ENCODE measurements around the gene PDZD4. TPM values are rescaled to one million over a fixed set of nuclear protein-coding genes. Genes with fewer than 3 reads are reported as not detected.

PDZD4 gene
- total RNA-seq, 1 experiment from 2014 or later = 120 TPM

- peaks cover 3% of the 10 kb centered on the region; the same call in 1 of the 2 replicates for H3K4me1 Mint-ChIP-seq
- TF ChIP-seq ZNF423 (CRISPR knock-in tag; IDR thresholded peaks at IDR 0.05) = no peak
- no peak for TF ChIP-seq GTF2I (CRISPR knock-in tag; conservative IDR thresholded peaks at IDR 0.05)
- no peak for TF ChIP-seq HMGXB4 (CRISPR knock-in tag; IDR thresholded peaks at IDR 0.05)
- no peak for TF ChIP-seq NFE2L1 (CRISPR knock-in tag; IDR thresholded peaks at IDR 0.05)
- no peak for TF ChIP-seq ZNF512 (CRISPR knock-in tag; IDR thresholded peaks at IDR 0.05; ENCODE audit: borderline replicate concordance)
- no peak for TF ChIP-seq ZMAT4 (CRISPR knock-in tag; IDR thresholded peaks at IDR 0.05)
- TF ChIP-seq ZBTB43 (CRISPR knock-in tag; IDR thresholded peaks at IDR 0.05) = no peak
- TF ChIP-seq SMAD3 (CRISPR knock-in tag; IDR thresholded peaks at IDR 0.05; ENCODE audit: borderline replicate concordance) = no peak
- TF ChIP-seq ARID4B (CRISPR knock-in tag; IDR thresholded peaks at IDR 0.05; ENCODE audit: borderline replicate concordance) = no peak
- TF ChIP-seq FOXJ3 (CRISPR knock-in tag; IDR thresholded peaks at IDR 0.05; ENCODE audit: borderline replicate concordance) = no peak
- no peak for TF ChIP-seq NFATC4 (CRISPR knock-in tag; IDR thresholded peaks at IDR 0.05)
- no peak for TF ChIP-seq MLX (CRISPR knock-in tag; IDR thresholded peaks at IDR 0.05)
- TF ChIP-seq CREM (CRISPR knock-in tag; IDR thresholded peaks at IDR 0.05) = no peak
- TF ChIP-seq NR3C1 (CRISPR knock-in tag; conservative IDR thresholded peaks at IDR 0.05; ENCODE audit: low read depth) = no peak
- TF ChIP-seq CBFB (CRISPR knock-in tag; IDR thresholded peaks at IDR 0.05; ENCODE audit: low read depth) = no peak
- TF ChIP-seq IRF1 (CRISPR knock-in tag; IDR thresholded peaks at IDR 0.05) = no peak
- H3K27ac Mint-ChIP-seq = no peak overlapping the region
- no peak overlapping the region for H3K4me3 Mint-ChIP-seq
- CTCF ChIA-PET = interaction anchor here (1.5 kb wide), 1 partner anchor 17 kb away, joined by 3 read pairs; no protein-coding TSS in a partner anchor
- ATAC-seq (no peak), DNase-seq (ENCODE audit: low spot score) (no peak)
- POLR2A ChIA-PET = no interaction called here
- no peaks in the 10 kb centered on the region for H3K9me3 Mint-ChIP-seq
- H3K27me3 Mint-ChIP-seq (ENCODE audit: low read depth) = no peaks in the 10 kb centered on the region
- no peaks in the 10 kb centered on the region for H3K36me3 Mint-ChIP-seq
These were observed 68.5 kb downstream of the PDZD4 start for GRCh38 chrX:153761863-153762262.

Measured in WTC11 (cell line).